K562 (cell line): ENCODE results near the gene MYO18A. TPM values are rescaled to one million over a fixed set of nuclear protein-coding genes. Genes with fewer than 3 reads are reported as not detected.

Experiments
- CREBBP ChIP-seq: IDR thresholded peaks from one replicate; pipeline ENCODE4 v1.6.1; 2012; ENCODE audit warnings: low read depth, mild to moderate bottlenecking, control low read depth, inconsistent platforms, low read length
- KHSRP ChIP-seq: fragments of 450-650 bp; IDR thresholded peaks from 2 replicates; pipeline ENCODE4 v1.6.1; 2017
- SMARCA5 ChIP-seq: fragments of 450-650 bp; IDR thresholded peaks from 2 replicates; pipeline ENCODE4 v1.6.1; 2016
- SNIP1 ChIP-seq: fragments of 450-650 bp; IDR thresholded peaks from 2 replicates; pipeline ENCODE4 v1.7.1; 2017; ENCODE audit warnings: low read depth, mild to moderate bottlenecking
- ZFP30 ChIP-seq: fragments of 250-450 bp; sonication (Bioruptor Pico); IDR thresholded peaks from 2 replicates; pipeline ENCODE4 v1.8.0; 2022; ENCODE audit warnings: moderate library complexity, mild to moderate bottlenecking, inconsistent platforms, borderline replicate concordance
- polyA plus RNA-seq, 8 experiments: library from polyadenylated mRNA; depleted of rRNA in 4 of 8; stranded (reverse) in 5 of 8; unstranded in 3 of 8; fragments of >200 nt; fragmentation: Nextera tagmentation in 2 of 8; fragmentation: Illumina TruSeq in 1 of 8; extraction: Ambion mirVana in 2 of 8; extraction: Trizol in 1 of 8; gene quantifications; 2 replicates each; pipeline versions ENCODE4 v1.2.1 to v1.2.3, GENCODE V29; 2011 to 2014; ENCODE audit warnings: inconsistent platforms in 1 of 8, missing spikeins in 1 of 8
- total RNA-seq, 7 experiments: library from RNA; depleted of rRNA in 6 of 7; stranded (reverse); fragments of >200 nt in 6 of 7; fragmentation: Illumina TruSeq in 2 of 7; extraction: Trizol in 2 of 7; gene quantifications; 2 replicates each; pipeline versions ENCODE4 v1.2.1 to v1.2.3, GENCODE V29; 2011 to 2021; ENCODE audit warnings: low replicate concordance in 1 of 7
- TF ChIP-seq, protein P1 (sequence below): fragments of 150-350 bp; IDR thresholded peaks from 2 replicates; pipeline ENCODE4 v1.6.1; 2014; ENCODE audit warnings: low read depth, mild to moderate bottlenecking, low read length, borderline replicate concordance
- TF ChIP-seq, protein P2 (sequence below): sonication (generic); formaldehyde crosslinking; IDR thresholded peaks from 2 replicates; pipeline ENCODE4 v1.4.0; 2020; ENCODE audit warnings: mild to moderate bottlenecking, missing genetic modification reagents
- TF ChIP-seq, protein P3 (sequence below): fragments of 250-450 bp; sonication (Bioruptor Pico); IDR thresholded peaks from 2 replicates; pipeline ENCODE4 v1.8.0; 2021; ENCODE audit warnings: borderline replicate concordance, mild to moderate bottlenecking, moderate library complexity; ENCODE audit not compliant: poor library complexity, severe bottlenecking
- TF ChIP-seq, protein P4 (sequence below): fragments of 450-650 bp; IDR thresholded peaks from 2 replicates; pipeline ENCODE4 v1.6.1; 2016; ENCODE audit warnings: low read depth
- TF ChIP-seq, protein P5 (sequence below): conservative IDR thresholded peaks from 2 replicates; pipeline ENCODE4 v1.6.1; 2011; ENCODE audit warnings: low read depth, mild to moderate bottlenecking, low read length; ENCODE audit not compliant: control insufficient read depth

The MYO18A gene
- total and polyA plus RNA-seq, 9 of the 15 experiments (the other 6 are each of a cell fraction or from before 2014, with no cell fraction given) = 2.5 to 65.4 (median 17.1) TPM

DNA sequence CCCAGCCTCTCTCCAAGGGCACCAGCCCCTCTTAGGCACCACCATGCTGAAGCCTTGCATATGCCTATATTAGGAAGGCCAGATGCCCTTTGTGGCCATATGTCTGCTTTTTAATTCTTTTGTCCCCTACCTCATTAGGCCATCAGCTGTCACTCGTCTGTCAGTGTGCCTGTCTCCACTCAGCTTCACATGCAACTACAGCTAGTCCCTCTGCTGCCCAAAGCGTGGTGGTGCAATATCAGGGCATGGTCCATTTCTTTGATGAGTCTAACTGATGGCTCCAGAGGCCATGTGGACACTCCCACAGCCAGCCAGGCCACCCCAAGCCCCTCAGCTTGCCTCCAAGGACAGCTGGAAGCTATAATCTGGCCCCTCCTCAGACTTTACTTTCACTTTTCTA lies 36.3 kb downstream of the MYO18A start (continued):
- no peak for TF ChIP-seq KHSRP
- no peak for TF ChIP-seq ZFP30 (CRISPR knock-in tag)
- TF ChIP-seq SMARCA5 = no peak
- TF ChIP-seq SNIP1 = no peak
- TF ChIP-seq, protein P1, sequence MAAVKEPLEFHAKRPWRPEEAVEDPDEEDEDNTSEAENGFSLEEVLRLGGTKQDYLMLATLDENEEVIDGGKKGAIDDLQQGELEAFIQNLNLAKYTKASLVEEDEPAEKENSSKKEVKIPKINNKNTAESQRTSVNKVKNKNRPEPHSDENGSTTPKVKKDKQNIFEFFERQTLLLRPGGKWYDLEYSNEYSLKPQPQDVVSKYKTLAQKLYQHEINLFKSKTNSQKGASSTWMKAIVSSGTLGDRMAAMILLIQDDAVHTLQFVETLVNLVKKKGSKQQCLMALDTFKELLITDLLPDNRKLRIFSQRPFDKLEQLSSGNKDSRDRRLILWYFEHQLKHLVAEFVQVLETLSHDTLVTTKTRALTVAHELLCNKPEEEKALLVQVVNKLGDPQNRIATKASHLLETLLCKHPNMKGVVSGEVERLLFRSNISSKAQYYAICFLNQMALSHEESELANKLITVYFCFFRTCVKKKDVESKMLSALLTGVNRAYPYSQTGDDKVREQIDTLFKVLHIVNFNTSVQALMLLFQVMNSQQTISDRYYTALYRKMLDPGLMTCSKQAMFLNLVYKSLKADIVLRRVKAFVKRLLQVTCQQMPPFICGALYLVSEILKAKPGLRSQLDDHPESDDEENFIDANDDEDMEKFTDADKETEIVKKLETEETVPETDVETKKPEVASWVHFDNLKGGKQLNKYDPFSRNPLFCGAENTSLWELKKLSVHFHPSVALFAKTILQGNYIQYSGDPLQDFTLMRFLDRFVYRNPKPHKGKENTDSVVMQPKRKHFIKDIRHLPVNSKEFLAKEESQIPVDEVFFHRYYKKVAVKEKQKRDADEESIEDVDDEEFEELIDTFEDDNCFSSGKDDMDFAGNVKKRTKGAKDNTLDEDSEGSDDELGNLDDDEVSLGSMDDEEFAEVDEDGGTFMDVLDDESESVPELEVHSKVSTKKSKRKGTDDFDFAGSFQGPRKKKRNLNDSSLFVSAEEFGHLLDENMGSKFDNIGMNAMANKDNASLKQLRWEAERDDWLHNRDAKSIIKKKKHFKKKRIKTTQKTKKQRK = no peak
- TF ChIP-seq, protein P2, sequence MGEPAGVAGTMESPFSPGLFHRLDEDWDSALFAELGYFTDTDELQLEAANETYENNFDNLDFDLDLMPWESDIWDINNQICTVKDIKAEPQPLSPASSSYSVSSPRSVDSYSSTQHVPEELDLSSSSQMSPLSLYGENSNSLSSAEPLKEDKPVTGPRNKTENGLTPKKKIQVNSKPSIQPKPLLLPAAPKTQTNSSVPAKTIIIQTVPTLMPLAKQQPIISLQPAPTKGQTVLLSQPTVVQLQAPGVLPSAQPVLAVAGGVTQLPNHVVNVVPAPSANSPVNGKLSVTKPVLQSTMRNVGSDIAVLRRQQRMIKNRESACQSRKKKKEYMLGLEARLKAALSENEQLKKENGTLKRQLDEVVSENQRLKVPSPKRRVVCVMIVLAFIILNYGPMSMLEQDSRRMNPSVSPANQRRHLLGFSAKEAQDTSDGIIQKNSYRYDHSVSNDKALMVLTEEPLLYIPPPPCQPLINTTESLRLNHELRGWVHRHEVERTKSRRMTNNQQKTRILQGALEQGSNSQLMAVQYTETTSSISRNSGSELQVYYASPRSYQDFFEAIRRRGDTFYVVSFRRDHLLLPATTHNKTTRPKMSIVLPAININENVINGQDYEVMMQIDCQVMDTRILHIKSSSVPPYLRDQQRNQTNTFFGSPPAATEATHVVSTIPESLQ (CRISPR knock-in tag) = no peak
- no peak for TF ChIP-seq CREBBP
- TF ChIP-seq, protein P3, sequence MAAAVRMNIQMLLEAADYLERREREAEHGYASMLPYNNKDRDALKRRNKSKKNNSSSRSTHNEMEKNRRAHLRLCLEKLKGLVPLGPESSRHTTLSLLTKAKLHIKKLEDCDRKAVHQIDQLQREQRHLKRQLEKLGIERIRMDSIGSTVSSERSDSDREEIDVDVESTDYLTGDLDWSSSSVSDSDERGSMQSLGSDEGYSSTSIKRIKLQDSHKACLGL = no peak
- TF ChIP-seq, protein P4, sequence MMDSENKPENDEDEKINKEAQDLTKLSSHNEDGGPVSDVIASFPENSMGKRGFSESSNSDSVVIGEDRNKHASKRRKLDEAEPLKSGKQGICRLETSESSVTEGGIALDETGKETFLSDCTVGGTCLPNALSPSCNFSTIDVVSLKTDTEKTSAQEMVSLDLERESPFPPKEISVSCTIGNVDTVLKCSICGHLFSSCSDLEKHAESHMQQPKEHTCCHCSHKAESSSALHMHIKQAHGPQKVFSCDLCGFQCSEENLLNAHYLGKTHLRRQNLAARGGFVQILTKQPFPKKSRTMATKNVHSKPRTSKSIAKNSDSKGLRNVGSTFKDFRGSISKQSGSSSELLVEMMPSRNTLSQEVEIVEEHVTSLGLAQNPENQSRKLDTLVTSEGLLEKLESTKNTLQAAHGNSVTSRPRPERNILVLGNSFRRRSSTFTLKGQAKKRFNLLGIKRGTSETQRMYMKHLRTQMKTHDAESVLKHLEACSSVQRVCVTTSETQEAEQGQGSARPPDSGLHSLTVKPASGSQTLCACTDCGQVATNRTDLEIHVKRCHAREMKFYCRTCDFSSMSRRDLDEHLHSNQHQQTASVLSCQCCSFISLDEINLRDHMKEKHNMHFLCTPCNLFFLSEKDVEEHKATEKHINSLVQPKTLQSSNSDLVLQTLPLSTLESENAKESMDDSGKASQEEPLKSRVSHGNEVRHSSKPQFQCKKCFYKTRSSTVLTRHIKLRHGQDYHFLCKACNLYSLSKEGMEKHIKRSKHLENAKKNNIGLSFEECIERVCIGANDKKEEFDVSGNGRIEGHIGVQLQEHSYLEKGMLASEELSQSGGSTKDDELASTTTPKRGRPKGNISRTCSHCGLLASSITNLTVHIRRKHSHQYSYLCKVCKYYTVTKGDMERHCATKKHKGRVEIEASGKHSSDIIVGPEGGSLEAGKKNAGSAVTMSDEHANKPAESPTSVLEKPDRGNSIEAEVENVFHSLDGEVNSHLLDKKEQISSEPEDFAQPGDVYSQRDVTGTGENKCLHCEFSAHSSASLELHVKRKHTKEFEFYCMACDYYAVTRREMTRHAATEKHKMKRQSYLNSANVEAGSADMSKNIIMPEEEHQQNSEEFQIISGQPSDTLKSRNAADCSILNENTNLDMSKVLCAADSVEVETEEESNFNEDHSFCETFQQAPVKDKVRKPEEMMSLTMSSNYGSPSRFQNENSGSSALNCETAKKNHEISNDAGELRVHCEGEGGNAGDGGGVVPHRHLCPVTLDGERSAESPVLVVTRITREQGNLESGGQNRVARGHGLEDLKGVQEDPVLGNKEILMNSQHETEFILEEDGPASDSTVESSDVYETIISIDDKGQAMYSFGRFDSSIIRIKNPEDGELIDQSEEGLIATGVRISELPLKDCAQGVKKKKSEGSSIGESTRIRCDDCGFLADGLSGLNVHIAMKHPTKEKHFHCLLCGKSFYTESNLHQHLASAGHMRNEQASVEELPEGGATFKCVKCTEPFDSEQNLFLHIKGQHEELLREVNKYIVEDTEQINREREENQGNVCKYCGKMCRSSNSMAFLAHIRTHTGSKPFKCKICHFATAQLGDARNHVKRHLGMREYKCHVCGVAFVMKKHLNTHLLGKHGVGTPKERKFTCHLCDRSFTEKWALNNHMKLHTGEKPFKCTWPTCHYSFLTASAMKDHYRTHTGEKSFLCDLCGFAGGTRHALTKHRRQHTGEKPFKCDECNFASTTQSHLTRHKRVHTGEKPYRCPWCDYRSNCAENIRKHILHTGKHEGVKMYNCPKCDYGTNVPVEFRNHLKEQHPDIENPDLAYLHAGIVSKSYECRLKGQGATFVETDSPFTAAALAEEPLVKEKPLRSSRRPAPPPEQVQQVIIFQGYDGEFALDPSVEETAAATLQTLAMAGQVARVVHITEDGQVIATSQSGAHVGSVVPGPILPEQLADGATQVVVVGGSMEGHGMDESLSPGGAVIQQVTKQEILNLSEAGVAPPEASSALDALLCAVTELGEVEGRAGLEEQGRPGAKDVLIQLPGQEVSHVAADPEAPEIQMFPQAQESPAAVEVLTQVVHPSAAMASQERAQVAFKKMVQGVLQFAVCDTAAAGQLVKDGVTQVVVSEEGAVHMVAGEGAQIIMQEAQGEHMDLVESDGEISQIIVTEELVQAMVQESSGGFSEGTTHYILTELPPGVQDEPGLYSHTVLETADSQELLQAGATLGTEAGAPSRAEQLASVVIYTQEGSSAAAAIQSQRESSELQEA = no peak
- TF ChIP-seq, protein P5, sequence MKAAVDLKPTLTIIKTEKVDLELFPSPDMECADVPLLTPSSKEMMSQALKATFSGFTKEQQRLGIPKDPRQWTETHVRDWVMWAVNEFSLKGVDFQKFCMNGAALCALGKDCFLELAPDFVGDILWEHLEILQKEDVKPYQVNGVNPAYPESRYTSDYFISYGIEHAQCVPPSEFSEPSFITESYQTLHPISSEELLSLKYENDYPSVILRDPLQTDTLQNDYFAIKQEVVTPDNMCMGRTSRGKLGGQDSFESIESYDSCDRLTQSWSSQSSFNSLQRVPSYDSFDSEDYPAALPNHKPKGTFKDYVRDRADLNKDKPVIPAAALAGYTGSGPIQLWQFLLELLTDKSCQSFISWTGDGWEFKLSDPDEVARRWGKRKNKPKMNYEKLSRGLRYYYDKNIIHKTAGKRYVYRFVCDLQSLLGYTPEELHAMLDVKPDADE = 0 out of 2 replicates have a peak, but pooled peaks have one; percentile 33
